ENCODE measurements around the gene PPARGC1A. TPM values are rescaled to one million over a fixed set of nuclear protein-coding genes. Genes with fewer than 3 reads are reported as not detected.

PPARGC1A gene
- total and polyA plus RNA-seq, 2 of the 13 experiments (the other 11 are each of a cell fraction or from before 2014, with no cell fraction given) = 20.7 to 37.3 TPM

DNA sequence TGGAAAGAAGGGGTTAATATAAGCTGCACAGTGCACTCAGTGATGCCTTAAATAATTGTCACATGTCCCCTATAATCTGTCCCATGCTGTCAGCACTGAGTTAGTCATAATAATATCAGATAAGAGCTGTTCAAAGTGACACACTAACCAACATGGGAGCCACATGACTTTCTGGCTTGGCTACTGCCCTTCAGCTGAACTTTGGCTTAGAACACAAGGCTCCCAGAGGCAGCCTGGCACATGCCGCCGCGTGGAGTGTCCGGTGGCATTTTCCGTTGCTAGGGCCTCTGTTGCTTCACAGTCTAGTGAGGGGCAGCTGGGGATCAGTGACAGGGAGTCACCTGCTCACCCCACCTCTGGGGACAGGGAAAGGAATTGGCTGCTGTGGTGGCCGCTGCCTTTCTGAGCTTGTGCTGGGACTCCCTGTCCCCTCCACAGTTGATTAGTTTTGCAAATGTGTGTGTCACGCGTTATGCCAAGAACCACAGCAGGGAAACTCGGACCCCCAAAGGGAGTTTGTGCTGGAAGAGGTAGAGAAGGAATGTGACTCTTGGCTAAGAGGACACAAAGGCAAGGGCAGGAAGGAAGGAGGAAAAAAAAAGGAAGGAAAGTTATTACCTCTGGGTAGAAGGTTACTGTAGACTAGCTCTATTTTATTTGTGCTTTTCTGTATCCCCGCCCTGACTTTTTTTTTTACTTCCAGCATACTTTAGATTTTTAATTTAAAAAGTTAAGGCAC lies 41.1 kb upstream of the PPARGC1A start (continued):
- TF ChIP-seq, protein P1, sequence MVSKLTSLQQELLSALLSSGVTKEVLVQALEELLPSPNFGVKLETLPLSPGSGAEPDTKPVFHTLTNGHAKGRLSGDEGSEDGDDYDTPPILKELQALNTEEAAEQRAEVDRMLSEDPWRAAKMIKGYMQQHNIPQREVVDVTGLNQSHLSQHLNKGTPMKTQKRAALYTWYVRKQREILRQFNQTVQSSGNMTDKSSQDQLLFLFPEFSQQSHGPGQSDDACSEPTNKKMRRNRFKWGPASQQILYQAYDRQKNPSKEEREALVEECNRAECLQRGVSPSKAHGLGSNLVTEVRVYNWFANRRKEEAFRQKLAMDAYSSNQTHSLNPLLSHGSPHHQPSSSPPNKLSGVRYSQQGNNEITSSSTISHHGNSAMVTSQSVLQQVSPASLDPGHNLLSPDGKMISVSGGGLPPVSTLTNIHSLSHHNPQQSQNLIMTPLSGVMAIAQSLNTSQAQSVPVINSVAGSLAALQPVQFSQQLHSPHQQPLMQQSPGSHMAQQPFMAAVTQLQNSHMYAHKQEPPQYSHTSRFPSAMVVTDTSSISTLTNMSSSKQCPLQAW (CRISPR knock-in tag; IDR thresholded peaks at IDR 0.05) = no peak
- TF ChIP-seq FOXA1 (IDR thresholded peaks at IDR 0.05) = no peak
- peak; percentile 17; the same call in 1 of the 2 replicates for TF ChIP-seq FOXA1 (CRISPR knock-in tag; IDR thresholded peaks at IDR 0.05)
- TF ChIP-seq, protein P2, sequence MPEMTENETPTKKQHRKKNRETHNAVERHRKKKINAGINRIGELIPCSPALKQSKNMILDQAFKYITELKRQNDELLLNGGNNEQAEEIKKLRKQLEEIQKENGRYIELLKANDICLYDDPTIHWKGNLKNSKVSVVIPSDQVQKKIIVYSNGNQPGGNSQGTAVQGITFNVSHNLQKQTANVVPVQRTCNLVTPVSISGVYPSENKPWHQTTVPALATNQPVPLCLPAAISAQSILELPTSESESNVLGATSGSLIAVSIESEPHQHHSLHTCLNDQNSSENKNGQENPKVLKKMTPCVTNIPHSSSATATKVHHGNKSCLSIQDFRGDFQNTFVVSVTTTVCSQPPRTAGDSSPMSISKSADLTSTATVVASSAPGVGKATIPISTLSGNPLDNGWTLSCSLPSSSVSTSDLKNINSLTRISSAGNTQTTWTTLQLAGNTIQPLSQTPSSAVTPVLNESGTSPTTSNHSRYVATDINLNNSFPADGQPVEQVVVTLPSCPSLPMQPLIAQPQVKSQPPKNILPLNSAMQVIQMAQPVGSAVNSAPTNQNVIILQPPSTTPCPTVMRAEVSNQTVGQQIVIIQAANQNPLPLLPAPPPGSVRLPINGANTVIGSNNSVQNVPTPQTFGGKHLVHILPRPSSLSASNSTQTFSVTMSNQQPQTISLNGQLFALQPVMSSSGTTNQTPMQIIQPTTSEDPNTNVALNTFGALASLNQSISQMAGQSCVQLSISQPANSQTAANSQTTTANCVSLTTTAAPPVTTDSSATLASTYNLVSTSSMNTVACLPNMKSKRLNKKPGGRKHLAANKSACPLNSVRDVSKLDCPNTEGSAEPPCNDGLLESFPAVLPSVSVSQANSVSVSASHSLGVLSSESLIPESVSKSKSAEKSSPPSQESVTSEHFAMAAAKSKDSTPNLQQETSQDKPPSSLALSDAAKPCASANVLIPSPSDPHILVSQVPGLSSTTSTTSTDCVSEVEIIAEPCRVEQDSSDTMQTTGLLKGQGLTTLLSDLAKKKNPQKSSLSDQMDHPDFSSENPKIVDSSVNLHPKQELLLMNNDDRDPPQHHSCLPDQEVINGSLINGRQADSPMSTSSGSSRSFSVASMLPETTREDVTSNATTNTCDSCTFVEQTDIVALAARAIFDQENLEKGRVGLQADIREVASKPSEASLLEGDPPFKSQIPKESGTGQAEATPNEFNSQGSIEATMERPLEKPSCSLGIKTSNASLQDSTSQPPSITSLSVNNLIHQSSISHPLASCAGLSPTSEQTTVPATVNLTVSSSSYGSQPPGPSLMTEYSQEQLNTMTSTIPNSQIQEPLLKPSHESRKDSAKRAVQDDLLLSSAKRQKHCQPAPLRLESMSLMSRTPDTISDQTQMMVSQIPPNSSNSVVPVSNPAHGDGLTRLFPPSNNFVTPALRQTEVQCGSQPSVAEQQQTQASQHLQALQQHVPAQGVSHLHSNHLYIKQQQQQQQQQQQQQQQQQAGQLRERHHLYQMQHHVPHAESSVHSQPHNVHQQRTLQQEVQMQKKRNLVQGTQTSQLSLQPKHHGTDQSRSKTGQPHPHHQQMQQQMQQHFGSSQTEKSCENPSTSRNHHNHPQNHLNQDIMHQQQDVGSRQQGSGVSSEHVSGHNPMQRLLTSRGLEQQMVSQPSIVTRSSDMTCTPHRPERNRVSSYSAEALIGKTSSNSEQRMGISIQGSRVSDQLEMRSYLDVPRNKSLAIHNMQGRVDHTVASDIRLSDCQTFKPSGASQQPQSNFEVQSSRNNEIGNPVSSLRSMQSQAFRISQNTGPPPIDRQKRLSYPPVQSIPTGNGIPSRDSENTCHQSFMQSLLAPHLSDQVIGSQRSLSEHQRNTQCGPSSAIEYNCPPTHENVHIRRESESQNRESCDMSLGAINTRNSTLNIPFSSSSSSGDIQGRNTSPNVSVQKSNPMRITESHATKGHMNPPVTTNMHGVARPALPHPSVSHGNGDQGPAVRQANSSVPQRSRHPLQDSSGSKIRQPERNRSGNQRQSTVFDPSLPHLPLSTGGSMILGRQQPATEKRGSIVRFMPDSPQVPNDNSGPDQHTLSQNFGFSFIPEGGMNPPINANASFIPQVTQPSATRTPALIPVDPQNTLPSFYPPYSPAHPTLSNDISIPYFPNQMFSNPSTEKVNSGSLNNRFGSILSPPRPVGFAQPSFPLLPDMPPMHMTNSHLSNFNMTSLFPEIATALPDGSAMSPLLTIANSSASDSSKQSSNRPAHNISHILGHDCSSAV (CRISPR knock-in tag; IDR thresholded peaks at IDR 0.05; ENCODE audit: borderline replicate concordance) = no peak
- peak; percentile 73; the same call in 1 of the 2 replicates for TF ChIP-seq RXRB (CRISPR knock-in tag; IDR thresholded peaks at IDR 0.05; ENCODE audit: borderline replicate concordance)
- TF ChIP-seq, protein P3, sequence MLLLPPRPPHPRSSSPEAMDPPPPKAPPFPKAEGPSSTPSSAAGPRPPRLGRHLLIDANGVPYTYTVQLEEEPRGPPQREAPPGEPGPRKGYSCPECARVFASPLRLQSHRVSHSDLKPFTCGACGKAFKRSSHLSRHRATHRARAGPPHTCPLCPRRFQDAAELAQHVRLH (CRISPR knock-in tag; IDR thresholded peaks at IDR 0.05; ENCODE audit: borderline replicate concordance, low read depth) = no peak
- no peak for TF ChIP-seq ZNF142 (CRISPR knock-in tag; IDR thresholded peaks at IDR 0.05)
- TF ChIP-seq ZSCAN21 (CRISPR knock-in tag; IDR thresholded peaks at IDR 0.05; ENCODE audit: borderline replicate concordance) = no peak
- TF ChIP-seq ZNF761 (CRISPR knock-in tag; conservative IDR thresholded peaks at IDR 0.05) = no peak
- no peak for TF ChIP-seq KDM4B (CRISPR knock-in tag; IDR thresholded peaks at IDR 0.05)
- no peak for TF ChIP-seq HDAC1 (CRISPR knock-in tag; IDR thresholded peaks at IDR 0.05)
- TF ChIP-seq RXRA (CRISPR knock-in tag; IDR thresholded peaks at IDR 0.05) = peak; percentile 87
- TF ChIP-seq ZNF782 (CRISPR knock-in tag; IDR thresholded peaks at IDR 0.05; ENCODE audit: borderline replicate concordance) = 0 out of 2 replicates have a peak, but pooled peaks have one; percentile 33

Measured in HepG2 (cell line).